Activated naive CD8-positive, alpha-beta T cell treated with anti-CD3 and anti-CD28 coated beads for 36 hours (primary cell): Measurements from ENCODE around the gene MUC7. TPM values are rescaled to one million over a fixed set of nuclear protein-coding genes. Genes with fewer than 3 reads are reported as not detected.
"Not testable (repeated sequence)": the region's sequence is repeated elsewhere in the genome, so short reads cannot be mapped to it uniquely, and the experiment has no call there.

ENCODE experiments used
- DNase-seq: peaks from one replicate; pipeline ENCODE4 v3.0.0; 2021
- H3K27ac Mint-ChIP-seq: one replicate; pipeline ENCODE4 v1.8.0; 2022; ENCODE audit warnings: mild to moderate bottlenecking, moderate library complexity, mixed read lengths
- H3K27me3 Mint-ChIP-seq: one replicate; pipeline ENCODE4 v1.8.0; 2022; ENCODE audit warnings: mild to moderate bottlenecking, mixed read lengths
- H3K36me3 Mint-ChIP-seq: one replicate; pipeline ENCODE4 v1.8.0; 2021; ENCODE audit warnings: mild to moderate bottlenecking, mixed read lengths
- H3K4me1 Mint-ChIP-seq: one replicate; pipeline ENCODE4 v1.8.0; 2021; ENCODE audit warnings: mixed read lengths
- H3K4me3 Mint-ChIP-seq: one replicate; pipeline ENCODE4 v1.8.0; 2022; ENCODE audit warnings: mild to moderate bottlenecking, moderate library complexity, mixed read lengths
- H3K9me3 Mint-ChIP-seq: one replicate; pipeline ENCODE4 v1.8.0; 2022; ENCODE audit warnings: mixed read lengths
- total RNA-seq, 2 experiments: library from RNA; stranded (reverse); gene quantifications; one replicate each; pipeline ENCODE4 v1.2.3, GENCODE V29; 2021

The MUC7 gene
- not detected for total RNA-seq

- H3K27me3 Mint-ChIP-seq: no peaks in the 10 kb centered on the region
- H3K27ac Mint-ChIP-seq: no peak within 1 kb of the TSS
- no peaks in the 10 kb centered on the region for H3K4me1 Mint-ChIP-seq
- no peak within 1 kb of the TSS for H3K4me3 Mint-ChIP-seq
- DNase-seq: no peak
- H3K36me3 Mint-ChIP-seq: no peaks in the 10 kb centered on the region
- peaks cover 10% of the 10 kb centered on the region for H3K9me3 Mint-ChIP-seq
Observed at GRCh38 chr4:70471897-70472296, at the start of gene MUC7. TSS of gene MUC7 (plus strand) at chr4:70472197. CDS start at chr4:70474022, 1,825 bp downstream.

- Mint-ChIP-seq H3K4me1 (no peaks in the 10 kb centered on the region), H3K27ac (no peak overlapping the region), H3K4me3 (no peak overlapping the region), H3K27me3 (no peaks in the 10 kb centered on the region), H3K36me3 (no peaks in the 10 kb centered on the region), H3K9me3 (peaks cover 2% of the 10 kb centered on the region)
- DNase-seq: no peak
Observed at GRCh38 chr4:70425306-70425705, 46.7 kb upstream of the MUC7 start.

DNA sequence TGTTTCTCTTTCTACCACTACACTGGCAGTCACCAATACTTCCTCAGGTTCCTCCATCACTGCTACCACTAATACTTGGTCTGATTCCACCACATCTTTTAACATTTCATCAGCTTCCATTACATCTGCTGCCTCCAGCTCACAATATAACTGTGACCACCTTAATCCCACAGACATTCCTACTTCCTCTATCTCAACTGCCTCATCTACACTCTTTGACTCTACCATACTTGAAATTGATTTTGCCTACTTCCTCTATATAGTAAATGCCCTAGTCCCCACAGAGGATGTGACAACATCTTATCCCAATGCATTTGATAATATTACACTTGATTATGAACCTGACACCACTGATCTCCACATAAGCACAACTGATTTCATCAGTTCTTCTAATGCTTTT lies 45.2 kb upstream of the MUC7 start:
- Mint-ChIP-seq H3K4me1 (no peaks in the 10 kb centered on the region), H3K9me3 (no peaks in the 10 kb centered on the region), H3K27ac (no peak overlapping the region), H3K27me3 (no peaks in the 10 kb centered on the region), H3K4me3 (no peak overlapping the region), H3K36me3 (no peaks in the 10 kb centered on the region)
- no peak for DNase-seq

DNA sequence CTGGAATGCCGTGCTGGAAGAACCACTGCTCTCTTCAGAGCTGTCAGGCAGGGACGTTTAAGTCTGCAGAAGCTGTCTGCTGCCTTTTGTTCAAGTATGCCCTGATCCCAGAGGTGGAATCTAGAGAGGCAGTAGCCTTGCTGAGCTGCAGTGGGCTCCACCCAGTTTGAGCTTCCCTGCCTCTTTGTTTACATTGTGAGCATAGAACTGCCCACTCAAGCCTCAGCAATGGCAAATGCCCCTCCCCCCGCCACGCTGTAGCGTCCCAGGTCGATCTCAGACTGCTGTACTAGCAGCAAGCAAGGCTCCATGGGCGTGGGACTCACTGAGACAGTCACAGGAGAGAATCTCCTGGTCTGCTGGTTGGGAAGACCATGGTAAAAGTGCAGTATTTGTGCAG lies 34.8 kb upstream of the MUC7 start:
- no peaks in the 10 kb centered on the region for H3K4me1 Mint-ChIP-seq
- no peak overlapping the region for H3K4me3 Mint-ChIP-seq
- no peak for DNase-seq
- peaks cover 2% of the 10 kb centered on the region for H3K9me3 Mint-ChIP-seq
- H3K36me3 Mint-ChIP-seq: no peaks in the 10 kb centered on the region
- H3K27me3 Mint-ChIP-seq: peaks cover 7% of the 10 kb centered on the region
- no peak overlapping the region for H3K27ac Mint-ChIP-seq

DNA sequence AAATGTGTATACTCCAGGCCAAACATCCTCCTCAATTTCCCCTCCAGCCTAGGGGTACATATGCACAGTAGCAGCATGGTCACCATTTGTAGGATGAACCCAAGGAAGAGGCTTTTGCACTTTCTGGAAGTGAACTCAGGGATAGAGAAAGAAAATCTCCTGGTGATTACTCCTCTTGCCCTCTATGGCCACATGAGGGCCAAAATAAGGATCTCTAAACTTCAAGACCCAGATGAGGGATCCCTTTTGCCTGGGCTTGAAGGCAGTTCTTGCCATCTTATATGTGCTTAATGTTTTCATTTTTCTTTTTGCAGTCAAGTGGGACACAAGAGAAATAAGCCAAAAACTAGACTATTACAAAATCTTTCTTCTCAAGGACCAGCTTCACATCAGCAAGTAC lies 29.5 kb upstream of the MUC7 start:
- H3K4me3 Mint-ChIP-seq: no peak overlapping the region
- H3K9me3 Mint-ChIP-seq: no peaks in the 10 kb centered on the region
- peaks cover 7% of the 10 kb centered on the region for H3K27me3 Mint-ChIP-seq
- DNase-seq: no peak
- H3K4me1 Mint-ChIP-seq: no peaks in the 10 kb centered on the region
- no peak overlapping the region for H3K27ac Mint-ChIP-seq
- H3K36me3 Mint-ChIP-seq: no peaks in the 10 kb centered on the region

DNA sequence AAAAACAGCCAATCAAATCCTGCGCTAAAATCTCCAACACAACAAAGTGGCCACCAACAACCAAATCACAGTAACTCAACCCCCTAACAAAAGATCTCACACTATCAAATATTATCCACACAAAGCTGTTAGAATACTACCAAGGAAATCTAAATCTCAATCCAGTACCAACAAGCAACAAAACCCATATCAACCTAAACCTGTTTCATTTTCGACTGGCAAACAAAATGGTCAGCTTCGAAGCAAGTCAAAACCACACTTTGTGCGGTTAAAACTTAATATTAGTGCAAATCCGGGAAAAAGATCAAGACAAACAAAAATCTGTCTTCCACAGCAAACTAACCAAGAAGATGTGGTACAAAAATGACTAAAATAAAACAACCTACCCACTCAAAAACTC lies 28.7 kb upstream of the MUC7 start:
- Mint-ChIP-seq H3K36me3 (no peaks in the 10 kb centered on the region), H3K27me3 (peaks cover 7% of the 10 kb centered on the region), H3K9me3 (no peaks in the 10 kb centered on the region), H3K4me3 (no peak overlapping the region), H3K27ac (no peak overlapping the region), H3K4me1 (no peaks in the 10 kb centered on the region)
- DNase-seq: no peak

- Mint-ChIP-seq H3K36me3 (no peaks in the 10 kb centered on the region), H3K4me3 (no peak overlapping the region), H3K27ac (no peak overlapping the region), H3K27me3 (no peaks in the 10 kb centered on the region), H3K9me3 (no peaks in the 10 kb centered on the region), H3K4me1 (no peaks in the 10 kb centered on the region)
- DNase-seq: no peak
Observed at GRCh38 chr4:70449220-70449619, 22.8 kb upstream of the MUC7 start.

DNA sequence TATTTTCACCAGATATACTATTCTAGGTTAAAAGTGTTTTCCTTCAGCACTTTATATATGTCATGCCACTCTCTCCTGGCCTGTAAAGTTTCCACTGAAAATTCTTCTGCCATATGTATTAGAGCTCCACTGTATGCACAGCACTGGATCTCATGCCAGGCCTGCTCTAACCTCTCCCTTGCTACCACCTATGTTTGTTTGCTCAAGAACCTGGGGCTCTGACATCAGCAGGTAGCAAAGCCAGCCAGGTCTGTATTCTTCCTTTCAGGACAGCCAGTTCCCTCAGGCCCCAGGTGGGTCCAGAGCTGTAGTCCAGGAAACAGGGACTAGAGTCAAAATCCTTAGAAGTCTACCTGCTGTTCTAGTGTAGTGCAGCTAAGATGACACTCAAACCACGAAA lies 19.1 kb upstream of the MUC7 start:
- Mint-ChIP-seq H3K4me3 (no peak overlapping the region), H3K36me3 (no peaks in the 10 kb centered on the region), H3K9me3 (no peaks in the 10 kb centered on the region), H3K4me1 (no peaks in the 10 kb centered on the region), H3K27ac (no peak overlapping the region), H3K27me3 (peaks cover 5% of the 10 kb centered on the region)
- no peak for DNase-seq

GRCh38 chr4:70463335-70463734 lies 8.7 kb upstream of the MUC7 start:
- H3K27ac Mint-ChIP-seq: no peak overlapping the region
- no peaks in the 10 kb centered on the region for H3K27me3 Mint-ChIP-seq
- no peak for DNase-seq
- H3K36me3 Mint-ChIP-seq: no peaks in the 10 kb centered on the region
- H3K4me3 Mint-ChIP-seq: no peak overlapping the region
- no peaks in the 10 kb centered on the region for H3K4me1 Mint-ChIP-seq
- peaks cover 8% of the 10 kb centered on the region for H3K9me3 Mint-ChIP-seq

- Mint-ChIP-seq H3K9me3 (peaks cover 2% of the 10 kb centered on the region), H3K27me3 (no peaks in the 10 kb centered on the region), H3K36me3 (no peaks in the 10 kb centered on the region), H3K4me3 (no peak overlapping the region), H3K4me1 (no peaks in the 10 kb centered on the region), H3K27ac (no peak overlapping the region)
- no peak for DNase-seq
Observed at GRCh38 chr4:70473679-70474078, 1.7 kb downstream of the MUC7 start.

GRCh38 chr4:70488748-70489147 lies 16.8 kb downstream of the MUC7 start:
- Mint-ChIP-seq H3K27me3 (peaks cover 5% of the 10 kb centered on the region), H3K27ac (no peak overlapping the region), H3K36me3 (no peaks in the 10 kb centered on the region), H3K9me3 (no peaks in the 10 kb centered on the region), H3K4me3 (no peak overlapping the region), H3K4me1 (no peaks in the 10 kb centered on the region)
- DNase-seq: no peak

DNA sequence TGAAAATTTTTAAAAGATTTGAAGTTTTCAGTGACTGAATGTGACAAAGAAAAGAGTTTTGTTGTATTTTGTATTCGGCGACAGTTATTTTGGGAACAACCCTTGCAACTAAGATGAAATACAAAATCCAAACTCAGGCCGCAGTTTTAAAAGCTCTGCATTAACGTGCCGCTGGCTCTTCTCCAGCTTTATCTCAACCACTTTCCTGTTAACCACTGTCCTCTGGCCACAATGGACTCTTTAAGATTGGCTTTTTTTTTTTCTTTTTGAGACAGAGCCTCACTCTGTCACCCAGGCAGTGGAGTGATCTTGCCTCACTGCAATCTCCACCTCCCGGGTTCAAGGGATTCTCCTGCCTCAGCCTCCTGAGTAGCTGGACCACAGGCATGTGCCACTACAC lies 24.2 kb downstream of the MUC7 start:
- no peak for DNase-seq
- no peaks in the 10 kb centered on the region for H3K36me3 Mint-ChIP-seq
- H3K9me3 Mint-ChIP-seq: no peaks in the 10 kb centered on the region
- no peak overlapping the region for H3K4me3 Mint-ChIP-seq
- no peaks in the 10 kb centered on the region for H3K4me1 Mint-ChIP-seq
- no peak overlapping the region for H3K27ac Mint-ChIP-seq
- H3K27me3 Mint-ChIP-seq: peaks cover 4% of the 10 kb centered on the region

DNA sequence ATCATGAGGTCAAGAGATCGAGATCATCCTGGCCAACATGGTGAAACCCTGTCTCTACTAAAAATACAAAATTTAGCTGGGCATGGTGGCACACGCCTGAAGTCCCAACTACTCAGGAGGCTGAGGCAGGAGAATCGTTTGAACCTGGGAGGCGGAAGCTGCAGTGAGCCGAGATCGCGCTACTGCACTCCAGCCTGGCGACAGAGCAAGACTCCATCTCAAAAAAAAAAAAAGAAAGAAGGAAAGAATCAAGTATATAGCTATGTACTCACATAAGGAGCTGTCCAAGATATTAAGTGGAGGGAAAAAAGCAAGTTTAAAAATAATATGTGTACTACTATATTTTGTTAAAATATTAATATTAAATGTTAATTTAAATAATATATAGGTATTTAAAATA lies 29.8 kb downstream of the MUC7 start:
- not testable (repeated sequence) for H3K4me3 Mint-ChIP-seq, H3K4me1 Mint-ChIP-seq, H3K27ac Mint-ChIP-seq, DNase-seq, H3K27me3 Mint-ChIP-seq, H3K9me3 Mint-ChIP-seq, H3K36me3 Mint-ChIP-seq

DNA sequence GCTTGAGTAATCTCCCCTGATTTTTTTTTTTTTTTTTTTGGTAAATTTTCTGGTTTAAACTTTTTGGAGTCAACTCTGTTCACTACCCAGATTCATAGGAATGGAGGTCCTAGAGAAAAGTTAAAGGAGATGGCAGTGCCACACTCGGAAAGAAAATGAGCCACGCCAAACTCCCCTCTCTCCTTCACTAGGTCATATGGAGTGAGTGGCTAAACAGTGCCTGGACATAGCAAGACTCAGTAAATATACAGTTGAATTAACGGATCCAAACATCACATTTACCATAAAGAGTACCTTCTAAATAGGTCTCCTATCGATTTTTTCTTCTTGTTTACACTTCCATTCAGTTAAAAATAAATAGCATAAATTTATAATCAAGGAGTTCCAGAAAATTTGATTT lies 32.7 kb downstream of the MUC7 start:
- Mint-ChIP-seq H3K4me1 (no peaks in the 10 kb centered on the region), H3K9me3 (no peaks in the 10 kb centered on the region), H3K36me3 (no peaks in the 10 kb centered on the region), H3K27ac (no peak overlapping the region), H3K4me3 (no peak overlapping the region), H3K27me3 (no peaks in the 10 kb centered on the region)
- DNase-seq: no peak

GRCh38 chr4:70505151-70505748 lies 33.3 kb downstream of the MUC7 start:
- no peak overlapping the region for H3K4me3 Mint-ChIP-seq
- no peaks in the 10 kb centered on the region for H3K36me3 Mint-ChIP-seq
- no peak overlapping the region for H3K27ac Mint-ChIP-seq
- H3K27me3 Mint-ChIP-seq: no peaks in the 10 kb centered on the region
- H3K4me1 Mint-ChIP-seq: no peaks in the 10 kb centered on the region
- H3K9me3 Mint-ChIP-seq: no peaks in the 10 kb centered on the region
- peak; percentile 30 for DNase-seq

- no peaks in the 10 kb centered on the region for H3K27me3 Mint-ChIP-seq
- H3K27ac Mint-ChIP-seq: no peak overlapping the region
- no peak overlapping the region for H3K4me3 Mint-ChIP-seq
- H3K36me3 Mint-ChIP-seq: no peaks in the 10 kb centered on the region
- H3K9me3 Mint-ChIP-seq: no peaks in the 10 kb centered on the region
- no peak for DNase-seq
- no peaks in the 10 kb centered on the region for H3K4me1 Mint-ChIP-seq
Observed at GRCh38 chr4:70508801-70509200, 36.8 kb downstream of the MUC7 start.

GRCh38 chr4:70511365-70511764 lies 39.4 kb downstream of the MUC7 start:
- Mint-ChIP-seq H3K9me3 (no peaks in the 10 kb centered on the region), H3K36me3 (no peaks in the 10 kb centered on the region), H3K4me1 (no peaks in the 10 kb centered on the region), H3K27ac (no peak overlapping the region), H3K4me3 (no peak overlapping the region), H3K27me3 (no peaks in the 10 kb centered on the region)
- DNase-seq: no peak
